GM21423 (cell line): Measurements from ENCODE around the gene COA1.

Experiments
- ATAC-seq: cut with Tn5 transposase; IDR thresholded peaks from one replicate; pipeline ENCODE4 v1.9.1; 2021; ENCODE audit warnings: mild to moderate bottlenecking, moderate library complexity; ENCODE audit not compliant: unreplicated experiment

Gene COA1

GRCh38 chr7:43658718-43659548 lies 70.4 kb downstream of the COA1 start:
- ATAC-seq = no peak

- no peak for ATAC-seq
These were observed 72.3 kb downstream of the COA1 start for GRCh38 chr7:43656997-43657396.

- no peak for ATAC-seq
These were observed 73.7 kb downstream of the COA1 start for GRCh38 chr7:43655584-43655983.

GRCh38 chr7:43653891-43654504 lies 75.3 kb downstream of the COA1 start:
- no peak for ATAC-seq

- no peak for ATAC-seq
These were observed 75.9 kb downstream of the COA1 start for GRCh38 chr7:43653466-43653865.

- ATAC-seq = no peak
These were observed 77.0 kb downstream of the COA1 start for GRCh38 chr7:43652364-43652763.

GRCh38 chr7:43650457-43651052 lies 78.8 kb downstream of the COA1 start:
- no peak for ATAC-seq

GRCh38 chr7:43649755-43650274 lies 79.5 kb downstream of the COA1 start:
- ATAC-seq = peak; percentile 63

GRCh38 chr7:43648473-43649406 lies 80.6 kb downstream of the COA1 start:
- ATAC-seq = peak; percentile 56

GRCh38 chr7:43647673-43648472 lies 81.5 kb downstream of the COA1 start:
- ATAC-seq = no peak

- ATAC-seq = no peak
These were observed 82.0 kb downstream of the COA1 start for GRCh38 chr7:43647339-43647672.

GRCh38 chr7:43646603-43647338 lies 82.6 kb downstream of the COA1 start:
- no peak for ATAC-seq

GRCh38 chr7:43645699-43646226 lies 83.6 kb downstream of the COA1 start:
- no peak for ATAC-seq

GRCh38 chr7:43643846-43644245 lies 85.5 kb downstream of the COA1 start:
- ATAC-seq = no peak

- no peak for ATAC-seq
These were observed 86.3 kb downstream of the COA1 start for GRCh38 chr7:43642897-43643630.

- no peak for ATAC-seq
These were observed 88.6 kb downstream of the COA1 start for GRCh38 chr7:43640679-43641078.

- no peak for ATAC-seq
These were observed 89.3 kb downstream of the COA1 start for GRCh38 chr7:43639858-43640491.
